SK-N-SH (cell line): ENCODE measurements around the gene DARS2.

Experiments used
- CHD2 ChIP-seq: fragments of 150-350 bp; IDR thresholded peaks from 2 replicates; pipeline ENCODE4 v1.6.1; 2018; ENCODE audit warnings: low read length; ENCODE audit not compliant: partially characterized antibody
- EP300 ChIP-seq, 2 experiments: IDR thresholded peaks; 2 replicates each; pipeline versions ENCODE4 v1.4.0 to v1.6.1; 2012; ENCODE audit warnings: borderline replicate concordance in 1 of 2, low read depth in 1 of 2, low read length in 1 of 2
- FOXJ3 ChIP-seq: sonication (generic); formaldehyde crosslinking; IDR thresholded peaks from 2 replicates; pipeline ENCODE4 v1.5.1; 2020; ENCODE audit warnings: mild to moderate bottlenecking, missing genetic modification reagents
- NRF1 ChIP-seq: IDR thresholded peaks from 2 replicates; pipeline ENCODE4 v1.6.1; 2012; ENCODE audit warnings: low read depth, mild to moderate bottlenecking, low read length
- POLR2AphosphoS5 ChIP-seq: IDR thresholded peaks from 2 replicates; pipeline ENCODE4 v1.6.1; 2012; ENCODE audit warnings: low read depth, low read length
- TAF1 ChIP-seq: IDR thresholded peaks from 2 replicates; pipeline ENCODE4 v1.6.1; 2012; ENCODE audit warnings: low read depth, mild to moderate bottlenecking, low read length, moderate library complexity, borderline replicate concordance
- TEAD4 ChIP-seq: IDR thresholded peaks from 2 replicates; pipeline ENCODE4 v1.4.0; 2012; ENCODE audit warnings: mild to moderate bottlenecking, borderline replicate concordance; ENCODE audit not compliant: insufficient read depth
- TF ChIP-seq, protein P1 (sequence below): fragments of 200-600 bp; sonication (generic); IDR thresholded peaks from 2 replicates; pipeline ENCODE4 v1.6.1; 2017; ENCODE audit warnings: antibody characterized with exemption, mild to moderate bottlenecking, moderate library complexity
- TF ChIP-seq, protein P2 (sequence below): fragments of 150-350 bp; IDR thresholded peaks from 2 replicates; pipeline ENCODE4 v1.6.1; 2017; ENCODE audit warnings: antibody characterized with exemption, low read length, low read depth, borderline replicate concordance
- TF ChIP-seq, protein P3 (sequence below): IDR thresholded peaks from 2 replicates; pipeline ENCODE4 v1.6.1; 2012; ENCODE audit warnings: mild to moderate bottlenecking, low read depth, low read length, moderate library complexity
- TF ChIP-seq, protein P4 (sequence below): fragments of 150-350 bp; IDR thresholded peaks from 2 replicates; pipeline ENCODE4 v1.6.1; 2016; ENCODE audit warnings: mild to moderate bottlenecking, low read depth, low read length
- TF ChIP-seq, protein P5 (sequence below): IDR thresholded peaks from 2 replicates; pipeline ENCODE4 v1.4.0; 2012; ENCODE audit warnings: low read depth, borderline replicate concordance

DNA sequence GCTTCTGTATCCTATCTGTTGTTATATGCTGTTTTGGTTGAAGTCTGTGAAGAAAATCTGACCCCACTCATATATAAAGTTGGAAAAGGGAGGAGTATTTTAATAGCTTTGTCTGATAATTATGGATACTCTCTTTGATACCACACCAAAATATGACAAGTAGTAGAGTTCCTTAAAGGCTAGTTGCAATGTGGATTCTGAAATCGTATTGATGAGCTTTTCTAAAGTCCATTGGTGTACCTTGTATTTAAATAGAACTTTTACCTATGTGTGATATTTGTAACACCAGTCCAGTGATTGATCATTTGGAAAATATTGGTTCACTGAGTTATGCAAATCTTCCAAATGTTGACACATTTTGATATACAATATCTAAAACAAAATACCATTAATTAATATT, 35.6 kb downstream of the DARS2 start:
- TF ChIP-seq, protein P1, sequence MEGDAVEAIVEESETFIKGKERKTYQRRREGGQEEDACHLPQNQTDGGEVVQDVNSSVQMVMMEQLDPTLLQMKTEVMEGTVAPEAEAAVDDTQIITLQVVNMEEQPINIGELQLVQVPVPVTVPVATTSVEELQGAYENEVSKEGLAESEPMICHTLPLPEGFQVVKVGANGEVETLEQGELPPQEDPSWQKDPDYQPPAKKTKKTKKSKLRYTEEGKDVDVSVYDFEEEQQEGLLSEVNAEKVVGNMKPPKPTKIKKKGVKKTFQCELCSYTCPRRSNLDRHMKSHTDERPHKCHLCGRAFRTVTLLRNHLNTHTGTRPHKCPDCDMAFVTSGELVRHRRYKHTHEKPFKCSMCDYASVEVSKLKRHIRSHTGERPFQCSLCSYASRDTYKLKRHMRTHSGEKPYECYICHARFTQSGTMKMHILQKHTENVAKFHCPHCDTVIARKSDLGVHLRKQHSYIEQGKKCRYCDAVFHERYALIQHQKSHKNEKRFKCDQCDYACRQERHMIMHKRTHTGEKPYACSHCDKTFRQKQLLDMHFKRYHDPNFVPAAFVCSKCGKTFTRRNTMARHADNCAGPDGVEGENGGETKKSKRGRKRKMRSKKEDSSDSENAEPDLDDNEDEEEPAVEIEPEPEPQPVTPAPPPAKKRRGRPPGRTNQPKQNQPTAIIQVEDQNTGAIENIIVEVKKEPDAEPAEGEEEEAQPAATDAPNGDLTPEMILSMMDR = no peak
- no peak for TF ChIP-seq TAF1
- no peak for TF ChIP-seq NRF1
- TF ChIP-seq, protein P2, sequence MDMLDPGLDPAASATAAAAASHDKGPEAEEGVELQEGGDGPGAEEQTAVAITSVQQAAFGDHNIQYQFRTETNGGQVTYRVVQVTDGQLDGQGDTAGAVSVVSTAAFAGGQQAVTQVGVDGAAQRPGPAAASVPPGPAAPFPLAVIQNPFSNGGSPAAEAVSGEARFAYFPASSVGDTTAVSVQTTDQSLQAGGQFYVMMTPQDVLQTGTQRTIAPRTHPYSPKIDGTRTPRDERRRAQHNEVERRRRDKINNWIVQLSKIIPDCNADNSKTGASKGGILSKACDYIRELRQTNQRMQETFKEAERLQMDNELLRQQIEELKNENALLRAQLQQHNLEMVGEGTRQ = no peak
- TF ChIP-seq, protein P3, sequence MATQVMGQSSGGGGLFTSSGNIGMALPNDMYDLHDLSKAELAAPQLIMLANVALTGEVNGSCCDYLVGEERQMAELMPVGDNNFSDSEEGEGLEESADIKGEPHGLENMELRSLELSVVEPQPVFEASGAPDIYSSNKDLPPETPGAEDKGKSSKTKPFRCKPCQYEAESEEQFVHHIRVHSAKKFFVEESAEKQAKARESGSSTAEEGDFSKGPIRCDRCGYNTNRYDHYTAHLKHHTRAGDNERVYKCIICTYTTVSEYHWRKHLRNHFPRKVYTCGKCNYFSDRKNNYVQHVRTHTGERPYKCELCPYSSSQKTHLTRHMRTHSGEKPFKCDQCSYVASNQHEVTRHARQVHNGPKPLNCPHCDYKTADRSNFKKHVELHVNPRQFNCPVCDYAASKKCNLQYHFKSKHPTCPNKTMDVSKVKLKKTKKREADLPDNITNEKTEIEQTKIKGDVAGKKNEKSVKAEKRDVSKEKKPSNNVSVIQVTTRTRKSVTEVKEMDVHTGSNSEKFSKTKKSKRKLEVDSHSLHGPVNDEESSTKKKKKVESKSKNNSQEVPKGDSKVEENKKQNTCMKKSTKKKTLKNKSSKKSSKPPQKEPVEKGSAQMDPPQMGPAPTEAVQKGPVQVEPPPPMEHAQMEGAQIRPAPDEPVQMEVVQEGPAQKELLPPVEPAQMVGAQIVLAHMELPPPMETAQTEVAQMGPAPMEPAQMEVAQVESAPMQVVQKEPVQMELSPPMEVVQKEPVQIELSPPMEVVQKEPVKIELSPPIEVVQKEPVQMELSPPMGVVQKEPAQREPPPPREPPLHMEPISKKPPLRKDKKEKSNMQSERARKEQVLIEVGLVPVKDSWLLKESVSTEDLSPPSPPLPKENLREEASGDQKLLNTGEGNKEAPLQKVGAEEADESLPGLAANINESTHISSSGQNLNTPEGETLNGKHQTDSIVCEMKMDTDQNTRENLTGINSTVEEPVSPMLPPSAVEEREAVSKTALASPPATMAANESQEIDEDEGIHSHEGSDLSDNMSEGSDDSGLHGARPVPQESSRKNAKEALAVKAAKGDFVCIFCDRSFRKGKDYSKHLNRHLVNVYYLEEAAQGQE = no peak
- TF ChIP-seq, protein P4, sequence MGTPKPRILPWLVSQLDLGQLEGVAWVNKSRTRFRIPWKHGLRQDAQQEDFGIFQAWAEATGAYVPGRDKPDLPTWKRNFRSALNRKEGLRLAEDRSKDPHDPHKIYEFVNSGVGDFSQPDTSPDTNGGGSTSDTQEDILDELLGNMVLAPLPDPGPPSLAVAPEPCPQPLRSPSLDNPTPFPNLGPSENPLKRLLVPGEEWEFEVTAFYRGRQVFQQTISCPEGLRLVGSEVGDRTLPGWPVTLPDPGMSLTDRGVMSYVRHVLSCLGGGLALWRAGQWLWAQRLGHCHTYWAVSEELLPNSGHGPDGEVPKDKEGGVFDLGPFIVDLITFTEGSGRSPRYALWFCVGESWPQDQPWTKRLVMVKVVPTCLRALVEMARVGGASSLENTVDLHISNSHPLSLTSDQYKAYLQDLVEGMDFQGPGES = no peak
- TF ChIP-seq POLR2AphosphoS5 = no peak
- TF ChIP-seq TEAD4 = no peak
- no peak for TF ChIP-seq FOXJ3 (CRISPR knock-in tag)
- TF ChIP-seq EP300 (IDR thresholded peaks at IDR 0.05; ENCODE audit: borderline replicate concordance in 1 of 2, low read depth in 1 of 2, low read length in 1 of 2) = no peak
- no peak for TF ChIP-seq CHD2
- TF ChIP-seq, protein P5, sequence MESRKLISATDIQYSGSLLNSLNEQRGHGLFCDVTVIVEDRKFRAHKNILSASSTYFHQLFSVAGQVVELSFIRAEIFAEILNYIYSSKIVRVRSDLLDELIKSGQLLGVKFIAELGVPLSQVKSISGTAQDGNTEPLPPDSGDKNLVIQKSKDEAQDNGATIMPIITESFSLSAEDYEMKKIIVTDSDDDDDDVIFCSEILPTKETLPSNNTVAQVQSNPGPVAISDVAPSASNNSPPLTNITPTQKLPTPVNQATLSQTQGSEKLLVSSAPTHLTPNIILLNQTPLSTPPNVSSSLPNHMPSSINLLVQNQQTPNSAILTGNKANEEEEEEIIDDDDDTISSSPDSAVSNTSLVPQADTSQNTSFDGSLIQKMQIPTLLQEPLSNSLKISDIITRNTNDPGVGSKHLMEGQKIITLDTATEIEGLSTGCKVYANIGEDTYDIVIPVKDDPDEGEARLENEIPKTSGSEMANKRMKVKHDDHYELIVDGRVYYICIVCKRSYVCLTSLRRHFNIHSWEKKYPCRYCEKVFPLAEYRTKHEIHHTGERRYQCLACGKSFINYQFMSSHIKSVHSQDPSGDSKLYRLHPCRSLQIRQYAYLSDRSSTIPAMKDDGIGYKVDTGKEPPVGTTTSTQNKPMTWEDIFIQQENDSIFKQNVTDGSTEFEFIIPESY = no peak
